ENCODE measurements around the gene ENPP5. TPM values are rescaled to one million over a fixed set of nuclear protein-coding genes. Genes with fewer than 3 reads are reported as not detected.
A peak's percentile ranks its signal among the peaks of the same experiment; 100 is the strongest.
"Not testable (repeated sequence)": the region's sequence is repeated elsewhere in the genome, so short reads cannot be mapped to it uniquely, and the experiment has no call there.

ENPP5 gene
- total RNA-seq, 1 experiment from 2014 or later = 9.1 TPM

DNA sequence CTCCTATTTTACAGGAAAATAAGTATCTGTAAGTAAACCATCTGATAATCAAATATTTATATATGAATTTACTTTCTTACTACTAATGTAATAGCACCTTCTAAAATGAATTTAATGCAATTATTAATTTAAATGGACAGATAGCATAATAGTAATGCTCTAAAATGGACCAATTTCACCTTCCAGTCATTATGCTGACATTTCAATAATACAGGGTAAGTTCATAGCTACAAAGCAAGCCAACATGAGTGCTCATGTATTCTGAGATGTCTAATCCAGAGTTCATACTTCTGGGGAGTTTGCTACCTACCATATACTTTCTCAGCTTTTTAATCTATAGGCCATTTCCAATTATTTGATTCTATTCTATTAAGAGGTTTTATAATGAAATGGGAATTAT is 11.6 kb downstream of the ENPP5 start:
- no peak for ATAC-seq
- ChIA-PET CTCF (no interaction called here), POLR2A (no interaction called here)
- H3K4me3 Mint-ChIP-seq = no peak overlapping the region
- no peaks in the 10 kb centered on the region for H3K27me3 Mint-ChIP-seq (ENCODE audit: low read depth)
- TF ChIP-seq, protein P1, sequence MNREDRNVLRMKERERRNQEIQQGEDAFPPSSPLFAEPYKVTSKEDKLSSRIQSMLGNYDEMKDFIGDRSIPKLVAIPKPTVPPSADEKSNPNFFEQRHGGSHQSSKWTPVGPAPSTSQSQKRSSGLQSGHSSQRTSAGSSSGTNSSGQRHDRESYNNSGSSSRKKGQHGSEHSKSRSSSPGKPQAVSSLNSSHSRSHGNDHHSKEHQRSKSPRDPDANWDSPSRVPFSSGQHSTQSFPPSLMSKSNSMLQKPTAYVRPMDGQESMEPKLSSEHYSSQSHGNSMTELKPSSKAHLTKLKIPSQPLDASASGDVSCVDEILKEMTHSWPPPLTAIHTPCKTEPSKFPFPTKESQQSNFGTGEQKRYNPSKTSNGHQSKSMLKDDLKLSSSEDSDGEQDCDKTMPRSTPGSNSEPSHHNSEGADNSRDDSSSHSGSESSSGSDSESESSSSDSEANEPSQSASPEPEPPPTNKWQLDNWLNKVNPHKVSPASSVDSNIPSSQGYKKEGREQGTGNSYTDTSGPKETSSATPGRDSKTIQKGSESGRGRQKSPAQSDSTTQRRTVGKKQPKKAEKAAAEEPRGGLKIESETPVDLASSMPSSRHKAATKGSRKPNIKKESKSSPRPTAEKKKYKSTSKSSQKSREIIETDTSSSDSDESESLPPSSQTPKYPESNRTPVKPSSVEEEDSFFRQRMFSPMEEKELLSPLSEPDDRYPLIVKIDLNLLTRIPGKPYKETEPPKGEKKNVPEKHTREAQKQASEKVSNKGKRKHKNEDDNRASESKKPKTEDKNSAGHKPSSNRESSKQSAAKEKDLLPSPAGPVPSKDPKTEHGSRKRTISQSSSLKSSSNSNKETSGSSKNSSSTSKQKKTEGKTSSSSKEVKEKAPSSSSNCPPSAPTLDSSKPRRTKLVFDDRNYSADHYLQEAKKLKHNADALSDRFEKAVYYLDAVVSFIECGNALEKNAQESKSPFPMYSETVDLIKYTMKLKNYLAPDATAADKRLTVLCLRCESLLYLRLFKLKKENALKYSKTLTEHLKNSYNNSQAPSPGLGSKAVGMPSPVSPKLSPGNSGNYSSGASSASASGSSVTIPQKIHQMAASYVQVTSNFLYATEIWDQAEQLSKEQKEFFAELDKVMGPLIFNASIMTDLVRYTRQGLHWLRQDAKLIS (CRISPR knock-in tag; IDR thresholded peaks at IDR 0.05; ENCODE audit: borderline replicate concordance) = no peak
- TF ChIP-seq JUN (CRISPR knock-in tag; IDR thresholded peaks at IDR 0.05) = no peak
- TF ChIP-seq, protein P2, sequence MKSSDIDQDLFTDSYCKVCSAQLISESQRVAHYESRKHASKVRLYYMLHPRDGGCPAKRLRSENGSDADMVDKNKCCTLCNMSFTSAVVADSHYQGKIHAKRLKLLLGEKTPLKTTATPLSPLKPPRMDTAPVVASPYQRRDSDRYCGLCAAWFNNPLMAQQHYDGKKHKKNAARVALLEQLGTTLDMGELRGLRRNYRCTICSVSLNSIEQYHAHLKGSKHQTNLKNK (CRISPR knock-in tag; IDR thresholded peaks at IDR 0.05) = no peak
- TF ChIP-seq, protein P3, sequence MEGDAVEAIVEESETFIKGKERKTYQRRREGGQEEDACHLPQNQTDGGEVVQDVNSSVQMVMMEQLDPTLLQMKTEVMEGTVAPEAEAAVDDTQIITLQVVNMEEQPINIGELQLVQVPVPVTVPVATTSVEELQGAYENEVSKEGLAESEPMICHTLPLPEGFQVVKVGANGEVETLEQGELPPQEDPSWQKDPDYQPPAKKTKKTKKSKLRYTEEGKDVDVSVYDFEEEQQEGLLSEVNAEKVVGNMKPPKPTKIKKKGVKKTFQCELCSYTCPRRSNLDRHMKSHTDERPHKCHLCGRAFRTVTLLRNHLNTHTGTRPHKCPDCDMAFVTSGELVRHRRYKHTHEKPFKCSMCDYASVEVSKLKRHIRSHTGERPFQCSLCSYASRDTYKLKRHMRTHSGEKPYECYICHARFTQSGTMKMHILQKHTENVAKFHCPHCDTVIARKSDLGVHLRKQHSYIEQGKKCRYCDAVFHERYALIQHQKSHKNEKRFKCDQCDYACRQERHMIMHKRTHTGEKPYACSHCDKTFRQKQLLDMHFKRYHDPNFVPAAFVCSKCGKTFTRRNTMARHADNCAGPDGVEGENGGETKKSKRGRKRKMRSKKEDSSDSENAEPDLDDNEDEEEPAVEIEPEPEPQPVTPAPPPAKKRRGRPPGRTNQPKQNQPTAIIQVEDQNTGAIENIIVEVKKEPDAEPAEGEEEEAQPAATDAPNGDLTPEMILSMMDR (IDR thresholded peaks at IDR 0.05) = no peak
- no peak for TF ChIP-seq ZNF121 (CRISPR knock-in tag; IDR thresholded peaks at IDR 0.05)
- no peak for TF ChIP-seq SP1 (CRISPR knock-in tag; conservative IDR thresholded peaks at IDR 0.05)
- TF ChIP-seq IRF2 (CRISPR knock-in tag; IDR thresholded peaks at IDR 0.05; ENCODE audit: borderline replicate concordance, low read depth) = no peak
- no peak for TF ChIP-seq EMX1 (CRISPR knock-in tag; IDR thresholded peaks at IDR 0.05)
- TF ChIP-seq ELF4 (CRISPR knock-in tag; IDR thresholded peaks at IDR 0.05; ENCODE audit: low read depth) = no peak
- no peak overlapping the region for H3K27ac Mint-ChIP-seq
- no peak for DNase-seq (ENCODE audit: low spot score)
- peaks cover 13% of the 10 kb centered on the region for H3K4me1 Mint-ChIP-seq
- H3K9me3 Mint-ChIP-seq = no peaks in the 10 kb centered on the region
- H3K36me3 Mint-ChIP-seq = peaks cover 29% of the 10 kb centered on the region

DNA sequence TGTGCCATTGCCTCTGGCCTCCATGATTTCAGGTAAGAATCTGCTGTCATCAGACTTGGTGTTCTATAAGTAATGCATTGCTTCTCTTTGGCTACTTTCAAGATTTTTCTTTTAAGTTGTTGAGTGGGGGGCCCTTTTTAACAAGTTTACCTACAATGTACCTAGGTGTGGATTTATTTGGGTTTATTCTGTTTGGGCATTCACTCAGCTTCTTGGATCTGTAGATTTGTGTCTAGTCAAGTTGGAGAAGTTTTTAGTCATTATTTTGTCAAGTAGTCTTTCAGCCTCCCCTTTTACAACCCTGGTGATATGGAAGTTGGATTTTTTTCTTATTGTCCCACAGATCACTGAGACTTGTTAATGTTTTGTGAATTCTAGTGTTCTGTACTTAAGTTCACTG is 14.1 kb downstream of the ENPP5 start:
- CTCF ChIA-PET = no interaction called here
- no peaks in the 10 kb centered on the region for H3K27me3 Mint-ChIP-seq (ENCODE audit: low read depth)
- TF ChIP-seq GABPB1 (CRISPR knock-in tag; IDR thresholded peaks at IDR 0.05) (no peak), ZNF423 (CRISPR knock-in tag; IDR thresholded peaks at IDR 0.05) (no peak), ZNF317 (CRISPR knock-in tag; IDR thresholded peaks at IDR 0.05; ENCODE audit: borderline replicate concordance, low read depth) (peak; percentile 80; the same call in 1 of the 2 replicates), ZNF232 (CRISPR knock-in tag; IDR thresholded peaks at IDR 0.05) (no peak), CBFB (CRISPR knock-in tag; IDR thresholded peaks at IDR 0.05; ENCODE audit: low read depth) (no peak)
- TF ChIP-seq, protein P4, sequence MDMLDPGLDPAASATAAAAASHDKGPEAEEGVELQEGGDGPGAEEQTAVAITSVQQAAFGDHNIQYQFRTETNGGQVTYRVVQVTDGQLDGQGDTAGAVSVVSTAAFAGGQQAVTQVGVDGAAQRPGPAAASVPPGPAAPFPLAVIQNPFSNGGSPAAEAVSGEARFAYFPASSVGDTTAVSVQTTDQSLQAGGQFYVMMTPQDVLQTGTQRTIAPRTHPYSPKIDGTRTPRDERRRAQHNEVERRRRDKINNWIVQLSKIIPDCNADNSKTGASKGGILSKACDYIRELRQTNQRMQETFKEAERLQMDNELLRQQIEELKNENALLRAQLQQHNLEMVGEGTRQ (CRISPR knock-in tag; IDR thresholded peaks at IDR 0.05) = no peak
- TF ChIP-seq, protein P5, sequence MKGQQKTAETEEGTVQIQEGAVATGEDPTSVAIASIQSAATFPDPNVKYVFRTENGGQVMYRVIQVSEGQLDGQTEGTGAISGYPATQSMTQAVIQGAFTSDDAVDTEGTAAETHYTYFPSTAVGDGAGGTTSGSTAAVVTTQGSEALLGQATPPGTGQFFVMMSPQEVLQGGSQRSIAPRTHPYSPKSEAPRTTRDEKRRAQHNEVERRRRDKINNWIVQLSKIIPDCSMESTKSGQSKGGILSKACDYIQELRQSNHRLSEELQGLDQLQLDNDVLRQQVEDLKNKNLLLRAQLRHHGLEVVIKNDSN (CRISPR knock-in tag; IDR thresholded peaks at IDR 0.05) = no peak
- DNase-seq (ENCODE audit: low spot score) (no peak), ATAC-seq (no peak)
- peaks cover 17% of the 10 kb centered on the region; the same call in 1 of the 2 replicates for H3K36me3 Mint-ChIP-seq
- H3K27ac Mint-ChIP-seq = no peak overlapping the region
- no peak overlapping the region for H3K4me3 Mint-ChIP-seq
- POLR2A ChIA-PET = no interaction called here
- H3K9me3 Mint-ChIP-seq = no peaks in the 10 kb centered on the region
- peaks cover 13% of the 10 kb centered on the region for H3K4me1 Mint-ChIP-seq

DNA sequence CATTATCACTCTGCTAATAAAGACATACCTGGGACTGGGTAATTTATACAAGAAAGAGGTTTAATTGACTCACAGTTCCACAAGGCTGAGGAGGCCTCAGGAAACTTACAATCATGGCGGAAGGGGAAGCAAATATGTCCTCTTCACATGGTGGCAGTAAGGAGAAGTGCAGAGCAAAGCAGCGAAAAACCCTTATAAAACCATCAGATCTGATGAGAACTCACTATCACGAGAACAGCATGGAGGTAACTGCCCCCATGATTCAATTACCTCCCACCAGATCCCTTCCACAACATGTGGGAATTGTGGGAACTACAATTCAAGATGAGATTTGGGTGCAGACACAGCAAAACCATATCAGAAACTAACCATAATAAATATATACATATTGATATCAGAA is 21.7 kb downstream of the ENPP5 start:
- H3K36me3 Mint-ChIP-seq; DNase-seq (ENCODE audit: low spot score): not testable (repeated sequence)

More for the DNA sequence above, 21.7 kb downstream of the ENPP5 start:
- H3K27me3 Mint-ChIP-seq (ENCODE audit: low read depth); H3K4me1 Mint-ChIP-seq; POLR2A ChIA-PET; CTCF ChIA-PET; H3K9me3 Mint-ChIP-seq; H3K27ac Mint-ChIP-seq; H3K4me3 Mint-ChIP-seq; ATAC-seq: not testable (repeated sequence)

Measured in WTC11 (cell line).